ENCODE measurements around the gene SFN.

DNA sequence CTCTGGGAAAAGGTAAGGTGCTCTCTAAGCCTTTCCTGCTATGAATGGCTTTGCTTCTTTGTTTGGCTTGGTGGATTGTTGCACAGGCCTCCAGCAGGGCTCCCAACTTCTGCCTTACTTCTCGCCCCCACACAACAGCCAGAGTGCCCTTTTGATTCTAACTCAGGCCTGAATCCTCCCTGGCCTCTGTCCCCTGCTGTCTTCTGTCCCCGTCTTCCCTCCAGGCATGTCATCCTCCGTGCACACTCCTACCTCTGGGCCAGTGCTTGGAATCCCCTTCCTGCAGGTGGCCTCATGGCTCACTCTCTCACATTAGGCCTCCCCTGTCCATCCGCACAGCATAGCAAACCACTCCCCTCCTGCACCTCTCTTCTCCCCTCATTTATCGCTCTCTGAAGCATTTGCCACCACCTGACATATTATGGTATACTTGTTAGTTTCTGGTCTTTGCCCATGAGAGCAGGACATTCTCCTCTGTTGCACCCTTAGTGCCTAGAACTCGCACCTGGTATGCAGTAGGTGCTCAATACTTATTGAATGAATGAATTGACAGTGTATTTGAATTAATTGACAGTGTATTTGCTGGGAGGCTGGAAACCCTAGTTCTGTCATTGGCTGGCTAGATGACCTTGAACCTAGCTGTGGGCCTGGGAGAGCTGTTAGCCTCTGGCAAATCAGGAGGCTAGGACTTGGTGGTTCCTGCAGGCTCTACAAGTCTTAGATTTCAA is 33.6 kb upstream of the SFN start:
- TF ChIP-seq, protein P1, sequence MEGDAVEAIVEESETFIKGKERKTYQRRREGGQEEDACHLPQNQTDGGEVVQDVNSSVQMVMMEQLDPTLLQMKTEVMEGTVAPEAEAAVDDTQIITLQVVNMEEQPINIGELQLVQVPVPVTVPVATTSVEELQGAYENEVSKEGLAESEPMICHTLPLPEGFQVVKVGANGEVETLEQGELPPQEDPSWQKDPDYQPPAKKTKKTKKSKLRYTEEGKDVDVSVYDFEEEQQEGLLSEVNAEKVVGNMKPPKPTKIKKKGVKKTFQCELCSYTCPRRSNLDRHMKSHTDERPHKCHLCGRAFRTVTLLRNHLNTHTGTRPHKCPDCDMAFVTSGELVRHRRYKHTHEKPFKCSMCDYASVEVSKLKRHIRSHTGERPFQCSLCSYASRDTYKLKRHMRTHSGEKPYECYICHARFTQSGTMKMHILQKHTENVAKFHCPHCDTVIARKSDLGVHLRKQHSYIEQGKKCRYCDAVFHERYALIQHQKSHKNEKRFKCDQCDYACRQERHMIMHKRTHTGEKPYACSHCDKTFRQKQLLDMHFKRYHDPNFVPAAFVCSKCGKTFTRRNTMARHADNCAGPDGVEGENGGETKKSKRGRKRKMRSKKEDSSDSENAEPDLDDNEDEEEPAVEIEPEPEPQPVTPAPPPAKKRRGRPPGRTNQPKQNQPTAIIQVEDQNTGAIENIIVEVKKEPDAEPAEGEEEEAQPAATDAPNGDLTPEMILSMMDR (IDR thresholded peaks at IDR 0.05): no peak
- TF ChIP-seq CBX2 (IDR thresholded peaks at IDR 0.05; ENCODE audit: borderline replicate concordance, low read depth): no peak
- TF ChIP-seq EHMT2 (IDR thresholded peaks at IDR 0.05; ENCODE audit: low read depth): no peak
- TF ChIP-seq, protein P2, sequence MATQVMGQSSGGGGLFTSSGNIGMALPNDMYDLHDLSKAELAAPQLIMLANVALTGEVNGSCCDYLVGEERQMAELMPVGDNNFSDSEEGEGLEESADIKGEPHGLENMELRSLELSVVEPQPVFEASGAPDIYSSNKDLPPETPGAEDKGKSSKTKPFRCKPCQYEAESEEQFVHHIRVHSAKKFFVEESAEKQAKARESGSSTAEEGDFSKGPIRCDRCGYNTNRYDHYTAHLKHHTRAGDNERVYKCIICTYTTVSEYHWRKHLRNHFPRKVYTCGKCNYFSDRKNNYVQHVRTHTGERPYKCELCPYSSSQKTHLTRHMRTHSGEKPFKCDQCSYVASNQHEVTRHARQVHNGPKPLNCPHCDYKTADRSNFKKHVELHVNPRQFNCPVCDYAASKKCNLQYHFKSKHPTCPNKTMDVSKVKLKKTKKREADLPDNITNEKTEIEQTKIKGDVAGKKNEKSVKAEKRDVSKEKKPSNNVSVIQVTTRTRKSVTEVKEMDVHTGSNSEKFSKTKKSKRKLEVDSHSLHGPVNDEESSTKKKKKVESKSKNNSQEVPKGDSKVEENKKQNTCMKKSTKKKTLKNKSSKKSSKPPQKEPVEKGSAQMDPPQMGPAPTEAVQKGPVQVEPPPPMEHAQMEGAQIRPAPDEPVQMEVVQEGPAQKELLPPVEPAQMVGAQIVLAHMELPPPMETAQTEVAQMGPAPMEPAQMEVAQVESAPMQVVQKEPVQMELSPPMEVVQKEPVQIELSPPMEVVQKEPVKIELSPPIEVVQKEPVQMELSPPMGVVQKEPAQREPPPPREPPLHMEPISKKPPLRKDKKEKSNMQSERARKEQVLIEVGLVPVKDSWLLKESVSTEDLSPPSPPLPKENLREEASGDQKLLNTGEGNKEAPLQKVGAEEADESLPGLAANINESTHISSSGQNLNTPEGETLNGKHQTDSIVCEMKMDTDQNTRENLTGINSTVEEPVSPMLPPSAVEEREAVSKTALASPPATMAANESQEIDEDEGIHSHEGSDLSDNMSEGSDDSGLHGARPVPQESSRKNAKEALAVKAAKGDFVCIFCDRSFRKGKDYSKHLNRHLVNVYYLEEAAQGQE (IDR thresholded peaks at IDR 0.05): no peak
- no peak for TF ChIP-seq MAFK (IDR thresholded peaks at IDR 0.05; ENCODE audit: partially characterized antibody)
- TF ChIP-seq, protein P3, sequence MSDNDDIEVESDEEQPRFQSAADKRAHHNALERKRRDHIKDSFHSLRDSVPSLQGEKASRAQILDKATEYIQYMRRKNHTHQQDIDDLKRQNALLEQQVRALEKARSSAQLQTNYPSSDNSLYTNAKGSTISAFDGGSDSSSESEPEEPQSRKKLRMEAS (IDR thresholded peaks at IDR 0.05): no peak
- TF ChIP-seq TFCP2L1 (CRISPR knock-in tag; IDR thresholded peaks at IDR 0.05): no peak
- TF ChIP-seq HOXB13 (CRISPR knock-in tag; IDR thresholded peaks at IDR 0.05; ENCODE audit: low read depth): no peak
- no peak for TF ChIP-seq CEBPB (IDR thresholded peaks at IDR 0.05)
